Body of pancreas (tissue), 4 donors: ENCODE results near the gene TTC21B.

ENCODE experiments used
- CTCF ChIP-seq, 7 experiments: fragments of 450-650 bp in 4 of 7; fragments of 200-600 bp in 3 of 7; sonication (generic) in 3 of 7; IDR thresholded peaks; one replicate each; pipeline ENCODE4 v1.5.1; 2016 to 2019; ENCODE audit warnings: antibody characterized with exemption in 7 of 7
- POLR2A ChIP-seq, 3 donors: fragments of 450-650 bp; IDR thresholded peaks; one replicate each; pipeline ENCODE4 v1.6.1; 2016; ENCODE audit warnings: antibody characterized with exemption in 3 of 3, mild to moderate bottlenecking in 2 of 3

DNA sequence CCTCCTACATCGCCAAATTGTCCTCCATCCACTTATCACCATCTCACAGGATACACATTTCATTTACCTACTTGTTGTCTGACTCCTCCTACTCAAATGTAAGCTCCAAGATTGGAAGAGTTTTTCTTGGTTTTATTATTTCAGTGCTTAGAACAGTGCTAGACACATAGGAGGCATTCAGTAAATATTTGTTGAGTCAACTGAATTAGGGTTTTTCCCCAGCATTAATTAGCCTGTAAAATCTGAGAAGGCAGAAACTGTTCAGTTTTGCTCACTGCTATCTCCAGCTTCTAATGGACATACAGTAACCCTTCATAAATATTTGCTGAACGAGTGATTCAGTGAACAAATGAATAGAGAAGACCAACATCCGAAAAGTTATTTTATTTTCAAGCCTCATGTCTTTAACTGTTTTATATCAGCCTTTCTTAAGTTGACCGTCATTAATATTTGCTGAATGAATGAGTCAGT lies 800 bp downstream of the TTC21B start:
- no peak for TF ChIP-seq POLR2A (IDR thresholded peaks at IDR 0.05)
- TF ChIP-seq CTCF (IDR thresholded peaks at IDR 0.05): no peak
